Fibroblast of lung (primary cell): Measurements from ENCODE around the gene KRTAP26-1. TPM values are rescaled to one million over a fixed set of nuclear protein-coding genes. Genes with fewer than 3 reads are reported as not detected.

Experiments
- DNase-seq, 2 donors: peaks; one replicate each; pipeline versions ENCODE4 v3.0.0 to v3.0.0-alpha.2; 2010; ENCODE audit warnings: low read depth in 2 of 2
- H2AFZ ChIP-seq: 2 replicates; pipeline ENCODE4 v1.5.1; 2012; ENCODE audit warnings: low read length, control low read depth, inconsistent platforms
- H3K27ac ChIP-seq: 2 replicates; pipeline ENCODE4 v1.5.1; 2011; ENCODE audit warnings: low read length, control low read depth; ENCODE audit not compliant: insufficient read depth
- H3K27me3 ChIP-seq: 2 replicates; pipeline ENCODE4 v1.5.1; 2011; ENCODE audit warnings: mild to moderate bottlenecking, low read length; ENCODE audit not compliant: control insufficient read depth, insufficient read depth
- H3K36me3 ChIP-seq: 2 replicates; pipeline ENCODE4 v1.5.1; 2011; ENCODE audit warnings: low read length; ENCODE audit not compliant: control insufficient read depth, insufficient read depth
- H3K4me1 ChIP-seq: 2 replicates; pipeline ENCODE4 v1.5.1; 2011; ENCODE audit warnings: low read length; ENCODE audit not compliant: control insufficient read depth, insufficient read depth; ENCODE audit errors: extremely low read depth
- H3K4me2 ChIP-seq: 2 replicates; pipeline ENCODE4 v1.5.1; 2011; ENCODE audit warnings: low read length, control low read depth; ENCODE audit not compliant: insufficient read depth; ENCODE audit errors: extremely low read depth
- H3K4me3 ChIP-seq, 4 experiments: fragments of 200-600 bp in 1 of 4; sonication (generic) in 1 of 4; replicated peaks in 1 of 4; 2 replicates each; pipeline ENCODE4 v1.5.1; 2011 to 2016; ENCODE audit warnings: low read length in 4 of 4, low read depth in 3 of 4, mild to moderate bottlenecking in 3 of 4, control low read depth in 2 of 4, inconsistent platforms in 1 of 4, mixed read lengths in 1 of 4; ENCODE audit not compliant: insufficient read depth in 1 of 4; ENCODE audit errors: control extremely low read depth in 1 of 4
- H3K79me2 ChIP-seq: 2 replicates; pipeline ENCODE4 v1.5.1; 2012; ENCODE audit warnings: mild to moderate bottlenecking, low read length, inconsistent platforms; ENCODE audit not compliant: control insufficient read depth, insufficient read depth
- H3K9ac ChIP-seq: 2 replicates; pipeline ENCODE4 v1.5.1; 2011; ENCODE audit warnings: mild to moderate bottlenecking, low read length, control low read depth; ENCODE audit not compliant: insufficient read depth
- H3K9me3 ChIP-seq: 2 replicates; pipeline ENCODE4 v1.5.1; 2012; ENCODE audit warnings: low read depth, low read length; ENCODE audit not compliant: control insufficient read depth, insufficient read depth
- H4K20me1 ChIP-seq: 2 replicates; pipeline ENCODE4 v1.5.1; 2011; ENCODE audit warnings: low read length; ENCODE audit not compliant: control insufficient read depth, insufficient read depth; ENCODE audit errors: extremely low read depth
- EZH2 ChIP-seq: IDR thresholded peaks from 2 replicates; pipeline ENCODE4 v1.5.1; 2012; ENCODE audit warnings: low read length, control low read depth, mild to moderate bottlenecking; ENCODE audit errors: missing control alignments
- polyA plus RNA-seq, 2 donors: library from polyadenylated mRNA; depleted of rRNA in 1 of 2; stranded (reverse) in 1 of 2; unstranded in 1 of 2; fragments of >200 nt; gene quantifications; 2 replicates each; pipeline ENCODE4 v1.2.1, GENCODE V29; 2011 to 2012; ENCODE audit warnings: missing spikeins in 1 of 2
- total RNA-seq: library from RNA; depleted of rRNA; stranded (reverse); fragments of >200 nt; gene quantifications from 2 replicates; pipeline ENCODE4 v1.2.1, GENCODE V29; 2014
- TF ChIP-seq, protein P1 (sequence below), 2 donors: IDR thresholded peaks in 1 of 2; conservative IDR thresholded peaks in 1 of 2; 1 replicate in 1 of 2; 2 replicates in 1 of 2; pipeline ENCODE4 v1.5.1; 2011 to 2012; ENCODE audit warnings: low read length in 2 of 2, control low read depth in 1 of 2, inconsistent platforms in 1 of 2, low read depth in 1 of 2, mild to moderate bottlenecking in 1 of 2

The KRTAP26-1 gene
- total and polyA plus RNA-seq, 2 donors (not counting 1 experiment from before 2014, with no cell fraction given): not detected

DNA sequence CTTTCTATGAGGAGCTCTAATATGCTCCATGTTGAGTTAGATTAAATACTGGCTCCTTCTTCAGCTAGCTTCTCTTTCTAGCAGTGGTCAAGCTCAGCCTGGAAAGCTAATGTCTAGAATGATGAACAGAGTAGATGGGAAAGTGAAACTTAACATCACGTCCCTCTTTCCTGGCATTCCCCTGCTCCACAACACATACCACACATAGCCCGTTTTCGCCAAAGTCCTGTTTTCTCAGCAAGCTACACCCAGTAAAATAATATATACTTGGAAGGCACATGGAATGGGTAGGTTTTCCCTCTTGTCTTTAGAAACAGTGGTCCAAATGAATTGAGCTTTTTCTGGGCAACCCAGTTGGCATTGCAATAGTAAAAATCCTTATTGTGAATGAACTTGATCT, 13.6 kb upstream of the KRTAP26-1 start:
- no peak overlapping the region for H3K9ac ChIP-seq
- H3K36me3 ChIP-seq: no peaks in the 10 kb centered on the region
- no peak overlapping the region for H3K4me3 ChIP-seq
- no peaks in the 10 kb centered on the region for H3K9me3 ChIP-seq
- no peaks in the 10 kb centered on the region for H3K79me2 ChIP-seq
- no peak overlapping the region for H3K27ac ChIP-seq
- H2AFZ ChIP-seq: no peak overlapping the region
- H3K27me3 ChIP-seq: no peaks in the 10 kb centered on the region
- no peaks in the 10 kb centered on the region for H3K4me1 ChIP-seq
- no peak overlapping the region for H3K4me2 ChIP-seq
- no peak for DNase-seq
- TF ChIP-seq, protein P1, sequence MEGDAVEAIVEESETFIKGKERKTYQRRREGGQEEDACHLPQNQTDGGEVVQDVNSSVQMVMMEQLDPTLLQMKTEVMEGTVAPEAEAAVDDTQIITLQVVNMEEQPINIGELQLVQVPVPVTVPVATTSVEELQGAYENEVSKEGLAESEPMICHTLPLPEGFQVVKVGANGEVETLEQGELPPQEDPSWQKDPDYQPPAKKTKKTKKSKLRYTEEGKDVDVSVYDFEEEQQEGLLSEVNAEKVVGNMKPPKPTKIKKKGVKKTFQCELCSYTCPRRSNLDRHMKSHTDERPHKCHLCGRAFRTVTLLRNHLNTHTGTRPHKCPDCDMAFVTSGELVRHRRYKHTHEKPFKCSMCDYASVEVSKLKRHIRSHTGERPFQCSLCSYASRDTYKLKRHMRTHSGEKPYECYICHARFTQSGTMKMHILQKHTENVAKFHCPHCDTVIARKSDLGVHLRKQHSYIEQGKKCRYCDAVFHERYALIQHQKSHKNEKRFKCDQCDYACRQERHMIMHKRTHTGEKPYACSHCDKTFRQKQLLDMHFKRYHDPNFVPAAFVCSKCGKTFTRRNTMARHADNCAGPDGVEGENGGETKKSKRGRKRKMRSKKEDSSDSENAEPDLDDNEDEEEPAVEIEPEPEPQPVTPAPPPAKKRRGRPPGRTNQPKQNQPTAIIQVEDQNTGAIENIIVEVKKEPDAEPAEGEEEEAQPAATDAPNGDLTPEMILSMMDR (conservative IDR thresholded peaks at IDR 0.05 in 1 of 2, IDR thresholded peaks at IDR 0.05 in 1 of 2; ENCODE audit: low read depth in 1 of 2, low read length in 2 of 2): no peak
- no peak for TF ChIP-seq EZH2
- no peaks in the 10 kb centered on the region for H4K20me1 ChIP-seq

GRCh38 chr21:30332681-30333080, 12.6 kb upstream of the KRTAP26-1 start:
- Histone ChIP-seq H3K4me2 (no peak overlapping the region), H3K4me1 (no peaks in the 10 kb centered on the region), H3K9me3 (no peaks in the 10 kb centered on the region), H3K79me2 (no peaks in the 10 kb centered on the region), H3K36me3 (no peaks in the 10 kb centered on the region), H3K27ac (no peak overlapping the region), H3K27me3 (no peaks in the 10 kb centered on the region), H3K9ac (no peak overlapping the region), H2AFZ (no peak overlapping the region), H3K4me3 (no peak overlapping the region), H4K20me1 (no peaks in the 10 kb centered on the region)
- DNase-seq: no peak
- no peak for TF ChIP-seq EZH2
- TF ChIP-seq, protein P1 (conservative IDR thresholded peaks at IDR 0.05 in 1 of 2, IDR thresholded peaks at IDR 0.05 in 1 of 2; ENCODE audit: low read depth in 1 of 2, low read length in 2 of 2): no peak

GRCh38 chr21:30329203-30329875, 9.2 kb upstream of the KRTAP26-1 start:
- H4K20me1 ChIP-seq: no peaks in the 10 kb centered on the region
- TF ChIP-seq, protein P1 (conservative IDR thresholded peaks at IDR 0.05 in 1 of 2, IDR thresholded peaks at IDR 0.05 in 1 of 2; ENCODE audit: low read depth in 1 of 2, low read length in 2 of 2): no peak
- TF ChIP-seq EZH2: no peak
- H3K36me3 ChIP-seq: no peaks in the 10 kb centered on the region
- H3K27ac ChIP-seq: no peak overlapping the region
- H3K4me2 ChIP-seq: no peak overlapping the region
- no peaks in the 10 kb centered on the region for H3K4me1 ChIP-seq
- peak in 1 of 2 donors; percentile 1 for DNase-seq
- no peak overlapping the region for H2AFZ ChIP-seq
- no peaks in the 10 kb centered on the region for H3K79me2 ChIP-seq
- H3K27me3 ChIP-seq: no peaks in the 10 kb centered on the region
- no peak overlapping the region for H3K9ac ChIP-seq
- no peak overlapping the region for H3K4me3 ChIP-seq
- H3K9me3 ChIP-seq: no peaks in the 10 kb centered on the region
